Measurements from ENCODE around the gene PLCH1. TPM values are rescaled to one million over a fixed set of nuclear protein-coding genes. Genes with fewer than 3 reads are reported as not detected.
A peak's percentile ranks its signal among the peaks of the same experiment; 100 is the strongest.

PLCH1 gene
- total and polyA plus RNA-seq, 3 donors from 2014 or later: 23.2 to 32.1 (median 29.3) TPM

DNA sequence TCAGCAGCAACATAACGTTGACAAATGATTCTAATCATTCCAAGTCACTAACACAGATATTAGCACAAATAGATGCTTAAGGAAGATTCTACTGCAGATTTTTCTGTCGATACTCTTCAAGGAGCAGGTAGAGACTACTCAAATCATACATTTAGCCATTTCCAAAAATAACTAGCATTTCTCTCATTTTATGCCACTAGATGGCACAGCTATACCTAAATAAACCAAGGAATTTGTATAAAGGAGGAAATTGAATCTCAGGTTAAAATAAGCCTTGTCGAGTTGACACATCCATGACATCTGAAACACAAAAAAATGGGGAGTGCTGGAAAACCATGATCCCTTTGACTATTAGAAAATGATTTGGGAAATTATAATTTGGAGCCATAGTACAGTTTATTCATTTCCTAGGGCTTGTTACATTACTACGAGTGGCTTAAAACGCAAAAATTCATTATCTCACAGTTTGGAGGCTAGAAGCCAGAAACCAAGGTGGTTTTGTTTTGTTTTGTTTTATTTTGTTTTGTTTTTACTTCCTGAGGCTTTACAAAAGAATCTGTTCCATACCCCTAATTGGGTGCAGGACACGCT, 391.9 kb downstream of the PLCH1 start:
- TF ChIP-seq, protein P1, sequence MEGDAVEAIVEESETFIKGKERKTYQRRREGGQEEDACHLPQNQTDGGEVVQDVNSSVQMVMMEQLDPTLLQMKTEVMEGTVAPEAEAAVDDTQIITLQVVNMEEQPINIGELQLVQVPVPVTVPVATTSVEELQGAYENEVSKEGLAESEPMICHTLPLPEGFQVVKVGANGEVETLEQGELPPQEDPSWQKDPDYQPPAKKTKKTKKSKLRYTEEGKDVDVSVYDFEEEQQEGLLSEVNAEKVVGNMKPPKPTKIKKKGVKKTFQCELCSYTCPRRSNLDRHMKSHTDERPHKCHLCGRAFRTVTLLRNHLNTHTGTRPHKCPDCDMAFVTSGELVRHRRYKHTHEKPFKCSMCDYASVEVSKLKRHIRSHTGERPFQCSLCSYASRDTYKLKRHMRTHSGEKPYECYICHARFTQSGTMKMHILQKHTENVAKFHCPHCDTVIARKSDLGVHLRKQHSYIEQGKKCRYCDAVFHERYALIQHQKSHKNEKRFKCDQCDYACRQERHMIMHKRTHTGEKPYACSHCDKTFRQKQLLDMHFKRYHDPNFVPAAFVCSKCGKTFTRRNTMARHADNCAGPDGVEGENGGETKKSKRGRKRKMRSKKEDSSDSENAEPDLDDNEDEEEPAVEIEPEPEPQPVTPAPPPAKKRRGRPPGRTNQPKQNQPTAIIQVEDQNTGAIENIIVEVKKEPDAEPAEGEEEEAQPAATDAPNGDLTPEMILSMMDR (IDR thresholded peaks at IDR 0.05): peak; percentile 42 to 52 (median 44)
- no peak for TF ChIP-seq POLR2A (IDR thresholded peaks at IDR 0.05)
- H3K27me3 ChIP-seq: no peaks in the 10 kb centered on the region
- intact Hi-C loops (cut with DNase I; ENCODE audit: low total_unique reads): no loop called here
- WGBS, 2 donors: 51 to 59% methylated on average over 6 of the region's 6 CpGs
- H3K27ac ChIP-seq: no peak overlapping the region
- no peak for DNase-seq
- no peak overlapping the region for H3K4me3 ChIP-seq
- no peaks in the 10 kb centered on the region for H3K9me3 ChIP-seq
- H3K4me1 ChIP-seq: no peaks in the 10 kb centered on the region
- H3K36me3 ChIP-seq (ENCODE audit: low read depth, missing control alignments): no peaks in the 10 kb centered on the region

DNA sequence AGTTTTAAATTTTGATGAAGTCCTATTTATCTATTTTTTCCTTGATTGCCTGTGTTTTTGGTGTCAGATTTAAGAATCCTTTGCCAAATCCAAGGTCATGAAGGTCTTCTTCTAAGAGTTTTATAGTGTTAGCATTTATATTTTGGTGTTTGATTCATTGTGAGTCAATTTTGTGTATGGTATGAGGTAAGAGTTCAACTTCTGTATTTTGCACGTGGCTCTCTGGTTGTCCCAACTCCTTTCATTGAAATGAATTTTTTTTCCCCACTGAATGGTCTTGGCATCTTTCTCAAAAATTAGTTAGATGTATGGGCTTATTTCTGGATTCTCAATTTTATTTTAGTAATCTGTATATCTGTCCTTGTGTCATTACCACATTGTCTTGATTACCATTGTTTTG, 394.3 kb downstream of the PLCH1 start:
- intact Hi-C loops (cut with DNase I; ENCODE audit: low total_unique reads): no loop called here

DNA sequence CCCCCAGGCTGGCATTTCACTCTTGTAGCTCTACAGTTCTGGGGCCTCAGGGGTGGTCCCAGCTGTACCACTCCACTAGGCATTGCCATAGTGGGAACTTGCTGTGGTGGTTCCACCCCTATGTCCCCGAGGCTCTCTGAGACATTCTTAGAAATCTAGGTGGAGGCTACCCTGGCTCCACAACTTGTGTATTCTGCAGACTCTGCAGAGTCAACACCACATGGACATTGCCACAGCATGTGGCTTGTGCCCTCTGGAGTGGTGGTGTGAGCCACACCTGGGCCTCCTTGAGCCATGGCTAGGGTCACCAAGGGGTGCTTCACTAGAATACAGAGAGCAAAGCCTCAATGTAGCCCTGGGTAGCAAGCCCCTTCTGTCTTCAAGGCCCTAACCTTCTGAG, 397.0 kb downstream of the PLCH1 start:
- no peaks in the 10 kb centered on the region for H3K36me3 ChIP-seq (ENCODE audit: low read depth, missing control alignments)
- intact Hi-C loops (cut with DNase I; ENCODE audit: low total_unique reads): no loop called here

More for the DNA sequence above, 394.3 kb downstream of the PLCH1 start:
- no peaks in the 10 kb centered on the region for H3K36me3 ChIP-seq (ENCODE audit: low read depth, missing control alignments)
- TF ChIP-seq, protein P1 (IDR thresholded peaks at IDR 0.05): no peak
- TF ChIP-seq POLR2A (IDR thresholded peaks at IDR 0.05): no peak
- DNase-seq: no peak
- no peak overlapping the region for H3K4me3 ChIP-seq
- WGBS, 2 donors: 89 to 91% methylated on average over 1 of the region's 1 CpG
- H3K4me1 ChIP-seq: no peaks in the 10 kb centered on the region
- H3K27me3 ChIP-seq: no peaks in the 10 kb centered on the region
- H3K27ac ChIP-seq: no peak overlapping the region
- H3K9me3 ChIP-seq: no peaks in the 10 kb centered on the region

DNA sequence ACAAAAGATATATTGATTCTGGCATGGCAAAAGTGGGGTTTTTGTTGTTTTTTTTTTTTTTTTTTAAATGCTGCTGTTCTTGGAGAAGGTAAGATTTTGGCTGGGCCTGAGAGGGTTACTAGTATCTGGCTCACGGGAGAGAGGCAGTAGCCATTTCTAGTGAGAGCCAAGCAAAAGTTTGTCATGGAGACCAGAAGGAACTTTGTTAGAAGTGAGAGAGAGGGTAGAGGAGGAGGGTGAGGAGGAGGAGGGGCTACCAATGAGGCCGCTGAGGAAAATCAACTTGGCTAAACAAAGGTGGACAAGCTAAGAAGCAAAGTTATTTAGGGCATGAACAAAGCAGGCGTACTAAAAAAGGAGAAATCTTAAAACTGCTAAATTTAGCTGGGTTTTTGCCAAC, 402.5 kb downstream of the PLCH1 start:
- H3K27ac ChIP-seq: no peak overlapping the region
- TF ChIP-seq, protein P1 (IDR thresholded peaks at IDR 0.05): no peak
- TF ChIP-seq POLR2A (IDR thresholded peaks at IDR 0.05): no peak
- H3K4me3 ChIP-seq: no peak overlapping the region
- no peaks in the 10 kb centered on the region for H3K36me3 ChIP-seq (ENCODE audit: low read depth, missing control alignments)
- WGBS, 2 donors: 53 to 62% methylated on average over 3 of the region's 3 CpGs
- no peaks in the 10 kb centered on the region for H3K9me3 ChIP-seq
- no peaks in the 10 kb centered on the region for H3K27me3 ChIP-seq
- H3K4me1 ChIP-seq: no peaks in the 10 kb centered on the region
- DNase-seq: no peak
- intact Hi-C loops (cut with DNase I; ENCODE audit: low total_unique reads): no loop called here

More for the DNA sequence above, 397.0 kb downstream of the PLCH1 start:
- Histone ChIP-seq H3K27me3 (no peaks in the 10 kb centered on the region), H3K4me1 (no peaks in the 10 kb centered on the region), H3K27ac (no peak overlapping the region), H3K4me3 (no peak overlapping the region), H3K9me3 (no peaks in the 10 kb centered on the region)
- DNase-seq: no peak
- WGBS, 2 donors: 75 to 90% methylated on average over 1 of the region's 1 CpG
- TF ChIP-seq POLR2A (IDR thresholded peaks at IDR 0.05): no peak
- TF ChIP-seq, protein P1 (IDR thresholded peaks at IDR 0.05): no peak

DNA sequence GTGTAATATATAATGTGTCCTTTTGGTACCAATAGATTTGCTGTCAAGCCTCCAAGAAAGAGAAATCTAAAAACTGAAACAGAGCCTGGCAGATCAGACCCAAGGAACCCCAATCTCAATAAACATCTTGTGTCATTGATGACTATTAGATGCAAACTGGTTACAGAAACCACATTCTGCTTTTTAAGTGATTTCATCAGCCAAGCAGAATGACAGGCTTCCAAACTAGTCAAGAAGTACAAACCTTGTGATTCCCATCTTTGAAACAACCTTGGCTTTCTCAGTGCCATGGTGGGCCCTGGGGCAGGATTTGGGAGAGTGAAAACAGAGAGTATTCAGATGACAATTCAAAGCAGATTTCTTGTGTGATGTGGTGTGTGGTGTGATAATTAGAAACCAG, 405.8 kb downstream of the PLCH1 start:
- Histone ChIP-seq H3K27ac (no peak overlapping the region), H3K4me3 (no peak overlapping the region), H3K9me3 (no peaks in the 10 kb centered on the region), H3K4me1 (no peaks in the 10 kb centered on the region), H3K36me3 (ENCODE audit: low read depth, missing control alignments) (no peaks in the 10 kb centered on the region), H3K27me3 (no peaks in the 10 kb centered on the region)
- intact Hi-C loops (cut with DNase I; ENCODE audit: low total_unique reads): no loop called here
- no peak for TF ChIP-seq POLR2A (IDR thresholded peaks at IDR 0.05)
- TF ChIP-seq, protein P1 (IDR thresholded peaks at IDR 0.05): no peak
- DNase-seq: no peak
